Endothelial cell (in vitro differentiated cells): ENCODE results near the gene RFC1. TPM values are rescaled to one million over a fixed set of nuclear protein-coding genes. Genes with fewer than 3 reads are reported as not detected.

ENCODE experiments used
- DNase-seq: peaks from one replicate; pipeline ENCODE4 v3.0.0; 2021; ENCODE audit warnings: low spot score
- H3K27ac Mint-ChIP-seq: one replicate; pipeline ENCODE4 v1.8.0; 2021; ENCODE audit warnings: mixed read lengths, inconsistent platforms; ENCODE audit not compliant: unreplicated experiment
- H3K27me3 Mint-ChIP-seq: one replicate; pipeline ENCODE4 v1.8.0; 2021; ENCODE audit warnings: mild to moderate bottlenecking, moderate library complexity, mixed read lengths, inconsistent platforms; ENCODE audit not compliant: unreplicated experiment
- H3K36me3 Mint-ChIP-seq: one replicate; pipeline ENCODE4 v1.8.0; 2021; ENCODE audit warnings: mild to moderate bottlenecking, low read depth, mixed read lengths, inconsistent platforms; ENCODE audit not compliant: unreplicated experiment
- H3K4me1 Mint-ChIP-seq: one replicate; pipeline ENCODE4 v1.8.0; 2021; ENCODE audit warnings: mild to moderate bottlenecking, mixed read lengths, inconsistent platforms; ENCODE audit not compliant: unreplicated experiment
- H3K4me3 Mint-ChIP-seq: one replicate; pipeline ENCODE4 v1.8.0; 2021; ENCODE audit warnings: mild to moderate bottlenecking, mixed read lengths, inconsistent platforms; ENCODE audit not compliant: unreplicated experiment
- H3K9me3 Mint-ChIP-seq: one replicate; pipeline ENCODE4 v1.8.0; 2021; ENCODE audit warnings: mixed read lengths, inconsistent platforms; ENCODE audit not compliant: unreplicated experiment
- total RNA-seq: library from RNA; stranded (reverse); fragmentation: NEBNext Ultra II Directional; extraction: Animal tissue kit (Norgen Biotek cat#: 25700); gene quantifications from one replicate; pipeline ENCODE4 v1.2.1, GENCODE V29; 2021; ENCODE audit not compliant: unreplicated experiment
- TF ChIP-seq, protein P1 (sequence below): fragments of 200-600 bp; sonication (generic); IDR thresholded peaks from one replicate; pipeline ENCODE4 v1.5.0; 2021; ENCODE audit warnings: antibody characterized with exemption; ENCODE audit not compliant: unreplicated experiment

RFC1 gene
- total RNA-seq, 1 donor from 2014 or later = 47.5 TPM

- no peak for DNase-seq
- Mint-ChIP-seq H3K4me3 (no peak overlapping the region), H3K4me1 (peaks cover 2% of the 10 kb centered on the region), H3K36me3 (no peaks in the 10 kb centered on the region), H3K27ac (no peak overlapping the region), H3K9me3 (no peaks in the 10 kb centered on the region), H3K27me3 (no peaks in the 10 kb centered on the region)
- TF ChIP-seq, protein P1, sequence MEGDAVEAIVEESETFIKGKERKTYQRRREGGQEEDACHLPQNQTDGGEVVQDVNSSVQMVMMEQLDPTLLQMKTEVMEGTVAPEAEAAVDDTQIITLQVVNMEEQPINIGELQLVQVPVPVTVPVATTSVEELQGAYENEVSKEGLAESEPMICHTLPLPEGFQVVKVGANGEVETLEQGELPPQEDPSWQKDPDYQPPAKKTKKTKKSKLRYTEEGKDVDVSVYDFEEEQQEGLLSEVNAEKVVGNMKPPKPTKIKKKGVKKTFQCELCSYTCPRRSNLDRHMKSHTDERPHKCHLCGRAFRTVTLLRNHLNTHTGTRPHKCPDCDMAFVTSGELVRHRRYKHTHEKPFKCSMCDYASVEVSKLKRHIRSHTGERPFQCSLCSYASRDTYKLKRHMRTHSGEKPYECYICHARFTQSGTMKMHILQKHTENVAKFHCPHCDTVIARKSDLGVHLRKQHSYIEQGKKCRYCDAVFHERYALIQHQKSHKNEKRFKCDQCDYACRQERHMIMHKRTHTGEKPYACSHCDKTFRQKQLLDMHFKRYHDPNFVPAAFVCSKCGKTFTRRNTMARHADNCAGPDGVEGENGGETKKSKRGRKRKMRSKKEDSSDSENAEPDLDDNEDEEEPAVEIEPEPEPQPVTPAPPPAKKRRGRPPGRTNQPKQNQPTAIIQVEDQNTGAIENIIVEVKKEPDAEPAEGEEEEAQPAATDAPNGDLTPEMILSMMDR = no peak
Observed at GRCh38 chr4:39342731-39343130, 23.4 kb downstream of the RFC1 start.

- H3K4me1 Mint-ChIP-seq = no peaks in the 10 kb centered on the region
- no peaks in the 10 kb centered on the region for H3K27me3 Mint-ChIP-seq
- H3K36me3 Mint-ChIP-seq = no peaks in the 10 kb centered on the region
- H3K27ac Mint-ChIP-seq = no peak overlapping the region
- H3K4me3 Mint-ChIP-seq = no peak overlapping the region
- no peak for DNase-seq
- H3K9me3 Mint-ChIP-seq = no peaks in the 10 kb centered on the region
- TF ChIP-seq, protein P1 = no peak
Observed at GRCh38 chr4:39341075-39341725, 25.0 kb downstream of the RFC1 start.

GRCh38 chr4:39339968-39340367 lies 26.2 kb downstream of the RFC1 start:
- no peak for DNase-seq
- TF ChIP-seq, protein P1 = no peak
- Mint-ChIP-seq H3K4me1 (no peaks in the 10 kb centered on the region), H3K9me3 (no peaks in the 10 kb centered on the region), H3K4me3 (no peak overlapping the region), H3K27ac (no peak overlapping the region), H3K36me3 (no peaks in the 10 kb centered on the region), H3K27me3 (no peaks in the 10 kb centered on the region)

GRCh38 chr4:39337841-39338240 lies 28.3 kb downstream of the RFC1 start:
- H3K27ac Mint-ChIP-seq = no peak overlapping the region
- DNase-seq = no peak
- no peaks in the 10 kb centered on the region for H3K27me3 Mint-ChIP-seq
- H3K36me3 Mint-ChIP-seq = no peaks in the 10 kb centered on the region
- TF ChIP-seq, protein P1 = no peak
- H3K4me1 Mint-ChIP-seq = no peaks in the 10 kb centered on the region
- no peak overlapping the region for H3K4me3 Mint-ChIP-seq
- no peaks in the 10 kb centered on the region for H3K9me3 Mint-ChIP-seq

- Mint-ChIP-seq H3K4me1 (no peaks in the 10 kb centered on the region), H3K4me3 (no peak overlapping the region), H3K9me3 (no peaks in the 10 kb centered on the region), H3K36me3 (no peaks in the 10 kb centered on the region), H3K27me3 (no peaks in the 10 kb centered on the region), H3K27ac (no peak overlapping the region)
- TF ChIP-seq, protein P1 = no peak
- DNase-seq = no peak
Observed at GRCh38 chr4:39335566-39335965, 30.6 kb downstream of the RFC1 start.
